GM21786 (cell line): ENCODE results near the gene FLYWCH2.
"Not testable (repeated sequence)": the region's sequence is repeated elsewhere in the genome, so short reads cannot be mapped to it uniquely, and the experiment has no call there.

Source experiments
- ATAC-seq: cut with Tn5 transposase; IDR thresholded peaks from one replicate; pipeline ENCODE4 v1.9.1; 2021; ENCODE audit not compliant: unreplicated experiment

The FLYWCH2 gene

DNA sequence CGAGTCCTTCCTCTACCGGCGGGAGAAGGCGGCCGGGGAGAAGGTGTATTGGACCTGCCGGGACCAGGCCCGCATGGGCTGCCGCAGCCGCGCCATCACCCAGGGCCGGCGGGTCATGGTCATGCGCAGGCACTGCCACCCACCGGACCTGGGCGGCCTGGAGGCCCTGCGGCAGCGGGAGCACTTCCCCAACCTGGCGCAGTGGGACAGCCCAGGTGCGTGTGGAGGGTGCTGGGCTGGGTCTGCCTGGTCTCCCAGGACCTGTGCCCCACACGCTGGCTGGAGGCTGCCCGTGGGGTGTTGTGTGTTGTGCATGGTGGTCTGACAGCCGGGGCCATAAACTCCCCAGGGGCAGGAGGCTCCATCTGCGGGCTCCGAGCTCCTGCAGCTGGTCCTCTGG lies 54.2 kb downstream of the FLYWCH2 start:
- ATAC-seq, result no peak

DNA sequence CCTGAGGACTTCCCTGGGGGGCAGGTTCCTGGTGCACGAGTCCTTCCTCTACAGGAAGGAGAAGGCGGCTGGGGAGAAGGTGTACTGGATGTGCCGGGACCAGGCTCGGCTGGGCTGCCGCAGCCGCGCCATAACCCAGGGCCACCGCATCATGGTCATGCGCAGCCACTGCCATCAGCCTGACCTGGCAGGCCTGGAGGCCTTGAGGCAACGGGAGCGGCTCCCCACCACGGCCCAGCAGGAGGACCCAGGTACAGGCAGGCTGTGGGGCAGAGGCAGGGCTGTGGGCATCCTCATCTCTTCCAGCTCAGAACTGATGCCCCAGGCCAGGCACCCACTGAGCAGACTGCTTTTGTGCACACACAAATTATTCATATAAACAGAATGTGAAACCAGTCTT lies 55.2 kb downstream of the FLYWCH2 start:
- no peak for ATAC-seq

DNA sequence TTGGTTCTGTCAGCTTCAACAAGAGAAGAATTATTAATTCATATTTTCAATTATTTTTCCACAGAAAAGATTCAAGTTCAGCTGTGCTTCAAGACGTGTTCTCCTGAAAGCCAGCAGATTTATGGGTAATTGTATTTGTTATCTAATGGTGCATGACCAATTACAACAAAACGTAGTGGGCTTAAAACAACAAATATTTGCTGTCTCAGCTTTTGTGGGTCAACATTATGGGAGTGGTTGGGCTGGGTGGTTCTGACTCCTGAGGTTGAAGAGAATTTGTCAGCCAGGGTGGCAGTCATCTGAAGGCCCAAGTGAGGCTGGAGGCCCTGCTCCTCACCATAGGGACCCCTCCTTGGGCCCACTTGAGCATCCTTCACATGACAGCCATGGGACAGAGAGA lies 57.0 kb downstream of the FLYWCH2 start:
- ATAC-seq, result no peak

DNA sequence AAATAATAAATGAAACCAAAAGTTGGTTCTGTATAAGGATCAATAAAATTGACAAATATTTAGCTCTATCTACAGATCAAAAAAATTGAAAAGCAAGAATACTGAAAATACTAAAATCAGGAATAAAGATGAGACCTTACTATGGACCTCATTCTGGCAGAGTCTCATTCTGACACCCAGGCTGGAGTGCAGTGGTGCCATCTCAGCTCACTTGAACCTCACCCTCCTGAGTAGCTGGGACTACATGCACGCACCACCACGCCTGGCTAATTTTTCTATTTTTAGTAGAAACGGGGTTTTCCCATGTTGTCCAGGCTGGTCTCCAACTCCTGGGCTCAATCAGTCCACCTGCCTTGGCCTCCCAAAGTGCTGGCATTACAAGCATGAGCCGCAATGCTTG lies 59.0 kb downstream of the FLYWCH2 start:
- no peak for ATAC-seq

DNA sequence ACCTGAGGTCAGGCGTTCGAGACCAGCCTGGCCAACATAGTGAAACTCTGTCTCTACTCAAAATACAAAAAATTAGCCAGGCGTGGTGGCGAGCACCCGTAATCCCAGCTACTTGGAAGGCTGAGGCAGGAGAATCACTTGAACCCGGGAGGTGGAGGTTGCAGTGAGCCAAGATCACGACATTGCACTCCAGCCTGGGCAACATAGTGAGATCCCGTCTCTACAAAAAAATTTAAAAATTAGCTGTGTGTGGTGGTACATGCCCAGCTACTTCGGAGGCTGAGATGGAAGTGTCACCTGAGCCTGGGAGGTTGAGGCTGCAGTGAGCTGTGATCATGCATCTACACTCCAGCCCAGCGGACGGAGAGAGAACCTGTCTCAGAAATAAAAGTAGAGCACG lies 60.7 kb downstream of the FLYWCH2 start:
- ATAC-seq, result not testable (repeated sequence)

DNA sequence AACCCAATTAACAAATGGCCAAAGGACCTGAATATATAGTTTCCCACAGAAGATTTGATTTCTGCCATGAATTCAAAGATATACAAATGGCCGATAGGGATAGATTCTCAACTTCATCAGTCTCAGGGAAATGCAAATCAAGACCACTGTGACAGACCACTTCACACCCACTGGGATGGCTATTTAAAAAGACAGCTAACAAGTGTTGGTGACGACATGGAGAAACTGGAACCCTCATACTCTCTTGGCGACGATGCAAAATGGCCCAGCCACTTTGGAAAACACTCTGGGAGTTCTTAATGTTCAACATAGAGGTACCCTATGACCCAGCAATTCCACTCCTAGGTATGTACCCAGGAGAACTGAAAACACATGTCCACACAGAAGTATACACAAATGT lies 63.6 kb downstream of the FLYWCH2 start:
- no peak for ATAC-seq
